ENCODE results near the gene BAIAP2L1. TPM values are rescaled to one million over a fixed set of nuclear protein-coding genes. Genes with fewer than 3 reads are reported as not detected.

BAIAP2L1 gene
- total RNA-seq, 1 experiment from 2014 or later: 120 TPM

DNA sequence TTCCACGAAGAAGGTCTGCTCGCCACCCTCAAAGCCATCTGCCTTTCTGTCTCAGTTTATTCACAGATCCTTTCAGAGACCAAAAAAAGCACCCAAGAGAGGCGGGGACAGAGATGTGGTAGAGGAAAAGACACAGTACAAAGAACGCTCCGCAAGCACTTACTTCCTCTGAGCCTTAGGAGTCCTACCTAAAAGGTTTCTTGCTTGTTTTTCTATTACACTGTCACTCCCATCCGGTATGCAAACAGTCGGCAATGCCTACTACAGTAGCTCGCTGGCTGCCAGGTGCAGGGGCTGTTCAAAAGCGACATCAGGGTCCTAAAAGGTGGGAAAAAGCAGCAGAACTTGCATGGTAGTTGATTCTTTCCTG lies 149.7 kb downstream of the BAIAP2L1 start:
- ChIA-PET CTCF (no interaction called here), POLR2A (no interaction called here)
- in situ Hi-C loops (cut with HindIII; ENCODE audit: low pct_unique_long_range_greater_than_20kb, low sequenced_read_pairs) (no loop called here), intact Hi-C loops (cut with micrococcal nuclease; ENCODE audit: unreplicated experiment) (no loop called here)
- Histone ChIP-seq H3K27ac (ENCODE audit: low read length) (no peak overlapping the region; the same call in 1 of the 2 replicates), H3K27me3 (ENCODE audit: control insufficient read depth, insufficient read depth, low read length) (no peaks in the 10 kb centered on the region), H3K4me1 (ENCODE audit: control insufficient read depth, insufficient read depth, low read length) (peaks cover 9% of the 10 kb centered on the region), H3K9me3 (ENCODE audit: control insufficient read depth, insufficient read depth, low read depth, low read length) (no peaks in the 10 kb centered on the region), H3K36me3 (ENCODE audit: control insufficient read depth, insufficient read depth, low read length) (no peaks in the 10 kb centered on the region; the same call in 1 of the 2 replicates), H3K4me3 (ENCODE audit: low read depth in 2 of 2, low read length in 2 of 2) (peak overlapping the region; percentile 76 to 93)
- TF ChIP-seq, protein P1, sequence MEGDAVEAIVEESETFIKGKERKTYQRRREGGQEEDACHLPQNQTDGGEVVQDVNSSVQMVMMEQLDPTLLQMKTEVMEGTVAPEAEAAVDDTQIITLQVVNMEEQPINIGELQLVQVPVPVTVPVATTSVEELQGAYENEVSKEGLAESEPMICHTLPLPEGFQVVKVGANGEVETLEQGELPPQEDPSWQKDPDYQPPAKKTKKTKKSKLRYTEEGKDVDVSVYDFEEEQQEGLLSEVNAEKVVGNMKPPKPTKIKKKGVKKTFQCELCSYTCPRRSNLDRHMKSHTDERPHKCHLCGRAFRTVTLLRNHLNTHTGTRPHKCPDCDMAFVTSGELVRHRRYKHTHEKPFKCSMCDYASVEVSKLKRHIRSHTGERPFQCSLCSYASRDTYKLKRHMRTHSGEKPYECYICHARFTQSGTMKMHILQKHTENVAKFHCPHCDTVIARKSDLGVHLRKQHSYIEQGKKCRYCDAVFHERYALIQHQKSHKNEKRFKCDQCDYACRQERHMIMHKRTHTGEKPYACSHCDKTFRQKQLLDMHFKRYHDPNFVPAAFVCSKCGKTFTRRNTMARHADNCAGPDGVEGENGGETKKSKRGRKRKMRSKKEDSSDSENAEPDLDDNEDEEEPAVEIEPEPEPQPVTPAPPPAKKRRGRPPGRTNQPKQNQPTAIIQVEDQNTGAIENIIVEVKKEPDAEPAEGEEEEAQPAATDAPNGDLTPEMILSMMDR (IDR thresholded peaks at IDR 0.05): no peak
- TF ChIP-seq POLR2AphosphoS5 (IDR thresholded peaks at IDR 0.05; ENCODE audit: low read depth, low read length) (no peak), SIN3A (IDR thresholded peaks at IDR 0.05; ENCODE audit: borderline replicate concordance, insufficient read depth, low read depth, low read length) (no peak), TCF7L2 (IDR thresholded peaks at IDR 0.05; ENCODE audit: low read depth, low read length) (no peak)
- TF ChIP-seq, protein P2, sequence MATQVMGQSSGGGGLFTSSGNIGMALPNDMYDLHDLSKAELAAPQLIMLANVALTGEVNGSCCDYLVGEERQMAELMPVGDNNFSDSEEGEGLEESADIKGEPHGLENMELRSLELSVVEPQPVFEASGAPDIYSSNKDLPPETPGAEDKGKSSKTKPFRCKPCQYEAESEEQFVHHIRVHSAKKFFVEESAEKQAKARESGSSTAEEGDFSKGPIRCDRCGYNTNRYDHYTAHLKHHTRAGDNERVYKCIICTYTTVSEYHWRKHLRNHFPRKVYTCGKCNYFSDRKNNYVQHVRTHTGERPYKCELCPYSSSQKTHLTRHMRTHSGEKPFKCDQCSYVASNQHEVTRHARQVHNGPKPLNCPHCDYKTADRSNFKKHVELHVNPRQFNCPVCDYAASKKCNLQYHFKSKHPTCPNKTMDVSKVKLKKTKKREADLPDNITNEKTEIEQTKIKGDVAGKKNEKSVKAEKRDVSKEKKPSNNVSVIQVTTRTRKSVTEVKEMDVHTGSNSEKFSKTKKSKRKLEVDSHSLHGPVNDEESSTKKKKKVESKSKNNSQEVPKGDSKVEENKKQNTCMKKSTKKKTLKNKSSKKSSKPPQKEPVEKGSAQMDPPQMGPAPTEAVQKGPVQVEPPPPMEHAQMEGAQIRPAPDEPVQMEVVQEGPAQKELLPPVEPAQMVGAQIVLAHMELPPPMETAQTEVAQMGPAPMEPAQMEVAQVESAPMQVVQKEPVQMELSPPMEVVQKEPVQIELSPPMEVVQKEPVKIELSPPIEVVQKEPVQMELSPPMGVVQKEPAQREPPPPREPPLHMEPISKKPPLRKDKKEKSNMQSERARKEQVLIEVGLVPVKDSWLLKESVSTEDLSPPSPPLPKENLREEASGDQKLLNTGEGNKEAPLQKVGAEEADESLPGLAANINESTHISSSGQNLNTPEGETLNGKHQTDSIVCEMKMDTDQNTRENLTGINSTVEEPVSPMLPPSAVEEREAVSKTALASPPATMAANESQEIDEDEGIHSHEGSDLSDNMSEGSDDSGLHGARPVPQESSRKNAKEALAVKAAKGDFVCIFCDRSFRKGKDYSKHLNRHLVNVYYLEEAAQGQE (IDR thresholded peaks at IDR 0.05; ENCODE audit: insufficient read depth in 1 of 2, low read depth in 2 of 2, low read length in 1 of 2): no peak
- no TSS peak for BruUV-seq (replicated peaks)
- DNase-seq (ENCODE audit: low read depth, low spot score): no peak
- no peak for ATAC-seq

DNA sequence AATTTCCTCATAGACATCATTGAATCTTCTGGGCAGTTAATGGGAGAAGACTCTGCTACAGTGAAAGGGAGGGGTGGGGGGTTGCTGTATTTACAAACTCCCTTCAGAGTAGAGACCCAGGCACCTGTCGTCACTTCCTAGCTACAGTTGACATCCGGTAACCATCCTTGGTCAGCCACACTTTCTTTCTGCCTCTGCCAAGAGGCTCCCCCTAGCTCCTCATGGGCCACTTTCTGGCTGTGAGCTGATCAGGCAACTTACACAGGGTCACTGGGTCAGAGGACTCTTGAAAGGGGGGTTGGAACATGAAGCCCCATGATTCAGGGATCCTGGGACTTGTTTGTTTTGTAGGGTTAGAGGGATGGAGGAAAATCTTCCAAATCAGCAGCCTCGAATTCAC lies 150.1 kb downstream of the BAIAP2L1 start:
- Histone ChIP-seq H3K4me1 (ENCODE audit: control insufficient read depth, insufficient read depth, low read length) (peaks cover 9% of the 10 kb centered on the region), H3K27me3 (ENCODE audit: control insufficient read depth, insufficient read depth, low read length) (no peaks in the 10 kb centered on the region), H3K27ac (ENCODE audit: low read length) (no peak overlapping the region), H3K4me3 (ENCODE audit: low read depth in 2 of 2, low read length in 2 of 2) (peak overlapping the region in 1 of 2 experiments; percentile 76; a peak in 2 of 4 replicates), H3K9me3 (ENCODE audit: control insufficient read depth, insufficient read depth, low read depth, low read length) (no peaks in the 10 kb centered on the region), H3K36me3 (ENCODE audit: control insufficient read depth, insufficient read depth, low read length) (no peaks in the 10 kb centered on the region; the same call in 1 of the 2 replicates)
- ATAC-seq (no peak), DNase-seq (ENCODE audit: low read depth, low spot score) (no peak)
- intact Hi-C loops (cut with micrococcal nuclease; ENCODE audit: unreplicated experiment): no loop called here
- TF ChIP-seq, protein P1 (IDR thresholded peaks at IDR 0.05): no peak
- no peak for TF ChIP-seq TCF7L2 (IDR thresholded peaks at IDR 0.05; ENCODE audit: low read depth, low read length)
- no peak for TF ChIP-seq SIN3A (IDR thresholded peaks at IDR 0.05; ENCODE audit: borderline replicate concordance, insufficient read depth, low read depth, low read length)
- TF ChIP-seq, protein P2 (IDR thresholded peaks at IDR 0.05; ENCODE audit: insufficient read depth in 1 of 2, low read depth in 2 of 2, low read length in 1 of 2): no peak
- no peak for TF ChIP-seq POLR2AphosphoS5 (IDR thresholded peaks at IDR 0.05; ENCODE audit: low read depth, low read length)
- TSS peak; percentile 89 for BruUV-seq (replicated peaks)
- ChIA-PET CTCF (interaction anchor here (0.6 kb wide), 1 partner anchor 180 kb away, joined by 3 read pairs; no protein-coding TSS in a partner anchor), POLR2A (interaction anchor here (0.6 kb wide), 1 partner anchor 1863 kb away, joined by 5 read pairs; no protein-coding TSS in a partner anchor)
- in situ Hi-C loops (cut with HindIII; ENCODE audit: low pct_unique_long_range_greater_than_20kb, low sequenced_read_pairs): no loop called here

Data from Panc1 (cell line).